Measurements from ENCODE around the gene RARG. TPM values are rescaled to one million over a fixed set of nuclear protein-coding genes. Genes with fewer than 3 reads are reported as not detected.

Gene RARG
- total and polyA plus RNA-seq, 2 of the 8 experiments (the other 6 are each of a cell fraction or from before 2014, with no cell fraction given) = 68.6 to 68.9 TPM

- Histone ChIP-seq H3K4ac (replicated peaks; ENCODE audit: insufficient read length, low read depth, low read length) (peak overlapping the region; percentile 27), H4K91ac (replicated peaks; ENCODE audit: insufficient read length, low read length) (no peak overlapping the region), H3K79me1 (ENCODE audit: low read depth, low read length) (peaks cover 12% of the 10 kb centered on the region), H2BK20ac (ENCODE audit: low read length) (no peak overlapping the region), H3K36me3 (ENCODE audit: control insufficient read depth in 2 of 4, insufficient read depth in 4 of 4, low read length in 3 of 4) (no peaks in the 10 kb centered on the region; a peak in 1 of 8 replicates), H3K56ac (replicated peaks; ENCODE audit: insufficient read length, low read depth, low read length) (no peak overlapping the region), H4K5ac (ENCODE audit: insufficient read length, low read depth, low read length) (peak overlapping the region; percentile 5), H3K27ac (ENCODE audit: low read depth, low read length) (no peak overlapping the region), H2BK120ac (replicated peaks; ENCODE audit: low read depth, low read length) (no peak overlapping the region), H2BK12ac (ENCODE audit: low read depth, low read length) (no peak overlapping the region), H4K8ac (ENCODE audit: extremely low read depth, insufficient read depth, low read length) (no peak overlapping the region), H3K9me3 (ENCODE audit: insufficient read depth in 2 of 2, low read depth in 1 of 2, low read length in 1 of 2) (no peaks in the 10 kb centered on the region), H3K23ac (ENCODE audit: insufficient read length) (no peak overlapping the region), H3K18ac (ENCODE audit: extremely low read depth, low read length) (peak overlapping the region; percentile 1; the same call in 1 of the 2 replicates), H2BK15ac (ENCODE audit: low read length) (peak overlapping the region; percentile 46; the same call in 1 of the 2 replicates), H4K20me1 (replicated peaks in 1 of 2; ENCODE audit: control insufficient read depth in 1 of 2, insufficient read depth in 2 of 2, low read length in 2 of 2) (peaks cover 0 to 3% of the 10 kb centered on the region in 2 experiments), H2BK5ac (ENCODE audit: low read depth, low read length) (peak overlapping the region; percentile 95; the same call in 1 of the 2 replicates), H3K79me2 (ENCODE audit: control insufficient read depth in 1 of 2, insufficient read depth in 2 of 2, low read length in 2 of 2) (peaks cover 12 to 31% of the 10 kb centered on the region in 2 experiments), H3K4me1 (replicated peaks in 1 of 4; ENCODE audit: control insufficient read depth in 3 of 4, insufficient read depth in 4 of 4, low read length in 3 of 4) (peaks cover 39 to 69% (median 56%) of the 10 kb centered on the region in 4 experiments), H3K9ac (replicated peaks in 1 of 4; ENCODE audit: extremely low read depth in 1 of 4, low read depth in 3 of 4, low read length in 3 of 4) (peak overlapping the region in 3 of 4 experiments; percentile 3 to 55 (median 51); a peak in 4 of 7 replicates), H3K27me3 (replicated peaks in 1 of 4; ENCODE audit: control insufficient read depth in 3 of 4, extremely low read depth in 1 of 4, insufficient read depth in 3 of 4, low read length in 3 of 4) (peaks cover 0 to 3% (median 0%) of the 10 kb centered on the region in 4 experiments; a peak in 1 of 7 replicates), H3K4me3 (ENCODE audit: extremely low read depth in 1 of 4, insufficient read depth in 2 of 4, low read depth in 3 of 4, low read length in 4 of 4) (peak overlapping the region; percentile 76 to 97 (median 86)), H3K14ac (ENCODE audit: insufficient read length) (no peak overlapping the region), H3K23me2 (ENCODE audit: low read depth, low read length) (peaks cover 31% of the 10 kb centered on the region), H2AFZ (ENCODE audit: low read length) (no peak overlapping the region), H3K4me2 (ENCODE audit: insufficient read depth in 1 of 2, low read depth in 2 of 2, low read length in 2 of 2) (peak overlapping the region; percentile 99 to 100), H2AK5ac (ENCODE audit: low read depth, low read length) (no peak overlapping the region)
- 4% methylated on average over 15 of the region's 42 CpGs; no CpG with 5 or more reads in 1 of the 2 experiments for WGBS, 2 experiments (ENCODE audit: extremely low coverage in 1 of 2, insufficient coverage in 1 of 2, insufficient read length in 1 of 2, insufficient replicate concordance in 2 of 2, low coverage in 1 of 2, low lambda C conversion rate in 2 of 2, missing lambda C conversion rate in 1 of 2)
- TF ChIP-seq SRF (IDR thresholded peaks at IDR 0.05; ENCODE audit: low read depth, low read length) (0 out of 2 replicates have a peak, but pooled peaks have one; percentile 1), CEBPB (IDR thresholded peaks at IDR 0.05; ENCODE audit: low read depth, low read length) (no peak), TEAD4 (IDR thresholded peaks at IDR 0.05; ENCODE audit: low read depth, low read length) (peak; percentile 89), MAX (IDR thresholded peaks at IDR 0.05) (0 out of 2 replicates have a peak, but pooled peaks have one; percentile 1)
- ChIA-PET POLR2A (ENCODE audit: partially characterized antibody) (interaction anchor here (0.6 to 13.6 kb wide), 15 partner anchors 9 to 159 kb away, joined by 3 to 151 read pairs (median 4); partner anchors contain the start of genes CSAD, ESPL1, PFDN5 and RARG), CTCF (ENCODE audit: partially characterized antibody) (interaction anchor here (0.8 to 22.3 kb wide), 8 partner anchors 10 to 122 kb away, joined by 3 to 654 read pairs (median 14); partner anchors contain the start of genes ESPL1 and RARG)
- FAIRE-seq (no peak), DNase-seq (ENCODE audit: low read depth in 1 of 2, low spot score in 2 of 2) (peak in 1 of 2 experiments; percentile 92)
These were observed 11.3 kb downstream of the RARG start for GRCh38 chr12:53220694-53221202.
